Activated CD4-positive, CD25-positive, alpha-beta regulatory T cell treated with anti-CD3 and anti-CD28 coated beads, Interleukin-2, amount 50 U/mL, for 16 hours (primary cell): Measurements from ENCODE around the gene TIMP2.
"Not testable (repeated sequence)": the region's sequence is repeated elsewhere in the genome, so short reads cannot be mapped to it uniquely, and the experiment has no call there.

Experiments used
- DNase-seq: peaks from one replicate; pipeline ENCODE4 v3.0.0-alpha.2; 2020; ENCODE audit warnings: low read depth, low spot score

The TIMP2 gene

GRCh38 chr17:78925234-78925633 is at the start of gene TIMP2:
TIMP2 (minus strand) TSS chr17:78925387; CDS start chr17:78925088, 299 bp downstream.
- DNase-seq = no peak

- DNase-seq = no peak
Observed at GRCh38 chr17:78973792-78974520, 48.8 kb upstream of the TIMP2 start.

GRCh38 chr17:78973196-78973595 is 48.0 kb upstream of the TIMP2 start:
- no peak for DNase-seq

- DNase-seq = no peak
Observed at GRCh38 chr17:78972507-78973105, 47.4 kb upstream of the TIMP2 start.

- DNase-seq = no peak
Observed at GRCh38 chr17:78971756-78972506, 46.7 kb upstream of the TIMP2 start.

- DNase-seq = peak; percentile 65
Observed at GRCh38 chr17:78970834-78971755, 45.9 kb upstream of the TIMP2 start.

GRCh38 chr17:78969865-78970264 is 44.7 kb upstream of the TIMP2 start:
- no peak for DNase-seq

- DNase-seq = no peak
Observed at GRCh38 chr17:78967782-78968362, 42.7 kb upstream of the TIMP2 start.

GRCh38 chr17:78966910-78967600 is 41.9 kb upstream of the TIMP2 start:
- DNase-seq = no peak

GRCh38 chr17:78966123-78966813 is 41.1 kb upstream of the TIMP2 start:
- DNase-seq = no peak

GRCh38 chr17:78965491-78965924 is 40.3 kb upstream of the TIMP2 start:
- DNase-seq = no peak

GRCh38 chr17:78963378-78963777 is 38.2 kb upstream of the TIMP2 start:
- DNase-seq = no peak

- DNase-seq = not testable (repeated sequence)
Observed at GRCh38 chr17:78962984-78963348, 37.8 kb upstream of the TIMP2 start.

- no peak for DNase-seq
Observed at GRCh38 chr17:78962345-78962983, 37.3 kb upstream of the TIMP2 start.

GRCh38 chr17:78961571-78961970 is 36.4 kb upstream of the TIMP2 start:
- DNase-seq = no peak

GRCh38 chr17:78960928-78961327 is 35.7 kb upstream of the TIMP2 start:
- DNase-seq = no peak

GRCh38 chr17:78959803-78960202 is 34.6 kb upstream of the TIMP2 start:
- DNase-seq = no peak

- DNase-seq = no peak
Observed at GRCh38 chr17:78958641-78959127, 33.5 kb upstream of the TIMP2 start.

- no peak for DNase-seq
Observed at GRCh38 chr17:78957128-78957527, 31.9 kb upstream of the TIMP2 start.
